Urothelium cell line (cell line): ENCODE data around the gene STAB2.

Experiments used
- DNase-seq: peaks from one replicate; pipeline ENCODE4 v3.0.0; 2011; ENCODE audit warnings: low spot score, mixed read lengths
- FAIRE-seq: peaks from 2 replicates; lab custom pipeline; 2011; peaks lifted over from hg19 to GRCh38; lab: Jason Lieb, UNC

STAB2 gene

GRCh38 chr12:103735291-103735690 lies 148.2 kb downstream of the STAB2 start:
- DNase-seq, result no peak
- no peak for FAIRE-seq

GRCh38 chr12:103736572-103736971 lies 149.5 kb downstream of the STAB2 start:
- FAIRE-seq, result no peak

GRCh38 chr12:103737881-103738280 lies 150.8 kb downstream of the STAB2 start:
- no peak for DNase-seq
- FAIRE-seq, result no peak

More at GRCh38 chr12:103736572-103736971, 149.5 kb downstream of the STAB2 start:
- DNase-seq, result no peak

GRCh38 chr12:103742349-103742932 lies 155.4 kb downstream of the STAB2 start:
- DNase-seq (no peak), FAIRE-seq (no peak)

- FAIRE-seq (no peak), DNase-seq (no peak)
These were observed 156.7 kb downstream of the STAB2 start for GRCh38 chr12:103743788-103744187.

GRCh38 chr12:103745962-103746361 lies 158.9 kb downstream of the STAB2 start:
- FAIRE-seq (no peak), DNase-seq (no peak)

GRCh38 chr12:103748002-103748401 lies 160.9 kb downstream of the STAB2 start:
- DNase-seq (no peak), FAIRE-seq (no peak)

GRCh38 chr12:103748875-103749274 lies 161.8 kb downstream of the STAB2 start:
- no peak for FAIRE-seq
- DNase-seq, result no peak

GRCh38 chr12:103751171-103751570 lies 164.1 kb downstream of the STAB2 start:
- no peak for FAIRE-seq

GRCh38 chr12:103751600-103751999 lies 164.5 kb downstream of the STAB2 start:
- FAIRE-seq, result no peak
- no peak for DNase-seq

More at GRCh38 chr12:103751171-103751570, 164.1 kb downstream of the STAB2 start:
- no peak for DNase-seq

GRCh38 chr12:103755425-103755824 lies 168.4 kb downstream of the STAB2 start:
- DNase-seq (no peak), FAIRE-seq (no peak)

- FAIRE-seq, result no peak
- DNase-seq, result no peak
These were observed 169.4 kb downstream of the STAB2 start for GRCh38 chr12:103756443-103756842.

GRCh38 chr12:103757248-103757647 lies 170.2 kb downstream of the STAB2 start:
- FAIRE-seq, result no peak
- DNase-seq, result no peak

- DNase-seq (no peak), FAIRE-seq (no peak)
These were observed 171.4 kb downstream of the STAB2 start for GRCh38 chr12:103758310-103759089.

GRCh38 chr12:103762473-103762872 lies 175.4 kb downstream of the STAB2 start:
- FAIRE-seq, result no peak
- DNase-seq, result no peak

GRCh38 chr12:103765322-103765721 lies 178.2 kb downstream of the STAB2 start:
- FAIRE-seq (no peak), DNase-seq (no peak)

- DNase-seq (no peak), FAIRE-seq (no peak)
These were observed 179.0 kb downstream of the STAB2 start for GRCh38 chr12:103766028-103766427.

GRCh38 chr12:103768467-103769123 lies 181.5 kb downstream of the STAB2 start:
- no peak for FAIRE-seq
- no peak for DNase-seq

- no peak for FAIRE-seq
- no peak for DNase-seq
These were observed 182.3 kb downstream of the STAB2 start for GRCh38 chr12:103769240-103769945.

GRCh38 chr12:103771466-103771865 lies 184.4 kb downstream of the STAB2 start:
- FAIRE-seq, result no peak
- no peak for DNase-seq

GRCh38 chr12:103772367-103773108 lies 185.5 kb downstream of the STAB2 start:
- DNase-seq (no peak), FAIRE-seq (no peak)
